ENCODE results near the gene TGM3. TPM values are rescaled to one million over a fixed set of nuclear protein-coding genes. Genes with fewer than 3 reads are reported as not detected.

The TGM3 gene
- polyA plus RNA-seq, 1 donor (not counting 4 experiments of a cell fraction or from before 2014, with no cell fraction given): 0.08 TPM

DNA sequence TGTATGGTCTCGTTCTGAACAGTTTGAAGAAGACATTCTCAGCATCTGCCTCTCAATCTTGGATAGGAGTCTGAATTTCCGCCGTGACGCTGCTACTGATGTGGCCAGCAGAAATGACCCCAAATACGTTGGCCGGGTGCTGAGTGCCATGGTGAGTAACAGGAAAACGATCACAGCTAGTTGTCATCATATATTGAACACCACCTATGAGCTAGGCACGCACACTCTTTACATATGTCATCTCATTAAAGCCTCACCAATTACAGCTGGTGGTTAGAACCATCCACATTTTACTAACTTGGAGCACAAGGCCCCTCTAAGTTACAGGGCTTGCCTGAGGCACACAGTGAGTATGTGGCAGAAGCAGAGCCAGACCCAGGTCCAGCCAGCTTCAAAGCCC is 17.1 kb downstream of the TGM3 start:
- no peak for DNase-seq (ENCODE audit: low read depth, low spot score)
- dilution Hi-C loops (cut with MboI; ENCODE audit: extremely low pct_ligation_motif_present, low sequenced_read_pairs): no loop called here
- H3K27ac ChIP-seq (ENCODE audit: control insufficient read depth, insufficient read depth, low read length): no peak overlapping the region

DNA sequence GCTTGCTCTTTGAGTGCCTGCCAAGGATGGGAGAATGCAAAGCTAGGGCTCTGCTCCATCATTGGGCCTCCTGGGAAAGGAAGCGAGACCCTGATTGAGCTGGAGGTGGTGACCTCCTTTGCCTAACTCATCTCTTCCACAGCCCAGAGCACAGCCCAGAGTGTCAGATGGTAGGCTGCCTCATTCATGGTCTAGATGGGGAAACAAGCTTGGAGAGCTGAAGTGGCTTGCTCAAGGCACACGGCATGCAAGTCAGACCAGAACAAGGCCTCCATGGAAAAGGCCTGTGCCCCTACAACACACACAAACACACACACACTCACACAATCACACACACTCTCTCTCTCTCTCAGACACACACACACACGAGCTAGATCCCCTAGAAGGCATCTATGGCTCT is 17.5 kb downstream of the TGM3 start:
- no peaks in the 10 kb centered on the region for H4K20me1 ChIP-seq (ENCODE audit: control insufficient read depth, extremely low read depth, insufficient read depth, low read length)
- DNase-seq (ENCODE audit: low read depth, low spot score): no peak
- peaks cover 12% of the 10 kb centered on the region for H3K4me1 ChIP-seq (ENCODE audit: control insufficient read depth, extremely low read depth, insufficient read depth, low read length)
- no peak overlapping the region for H3K9ac ChIP-seq (ENCODE audit: control insufficient read depth, extremely low read depth, insufficient read depth, low read length)
- no peak overlapping the region for H3K4me2 ChIP-seq (ENCODE audit: control insufficient read depth, extremely low read depth, insufficient read depth, low read depth, low read length)
- H3K36me3 ChIP-seq (ENCODE audit: control insufficient read depth in 2 of 2, extremely low read depth in 1 of 2, insufficient read depth in 2 of 2, low read length in 2 of 2): no peaks in the 10 kb centered on the region
- no peaks in the 10 kb centered on the region for H3K79me2 ChIP-seq (ENCODE audit: control insufficient read depth, insufficient read depth, low read length)
- H3K9me3 ChIP-seq (ENCODE audit: control insufficient read depth, low read depth, low read length): no peaks in the 10 kb centered on the region
- no peak overlapping the region for H3K4me3 ChIP-seq (ENCODE audit: control insufficient read depth in 2 of 3, extremely low read depth in 1 of 3, insufficient read depth in 2 of 3, low read depth in 1 of 3, low read length in 3 of 3)
- dilution Hi-C loops (cut with MboI; ENCODE audit: extremely low pct_ligation_motif_present, low sequenced_read_pairs): no loop called here
- H3K27me3 ChIP-seq (ENCODE audit: control insufficient read depth, extremely low read depth, insufficient read depth, low read length): peaks cover 5% of the 10 kb centered on the region
- H2AFZ ChIP-seq (ENCODE audit: control insufficient read depth, low read length): no peak overlapping the region
- no peak for FAIRE-seq
- no peak overlapping the region for H3K27ac ChIP-seq (ENCODE audit: control insufficient read depth, insufficient read depth, low read length)
- peaks cover 3% of the 10 kb centered on the region for H3K9me1 ChIP-seq (ENCODE audit: control insufficient read depth, extremely low read depth, insufficient read depth, low read length)
- TF ChIP-seq, protein P1, sequence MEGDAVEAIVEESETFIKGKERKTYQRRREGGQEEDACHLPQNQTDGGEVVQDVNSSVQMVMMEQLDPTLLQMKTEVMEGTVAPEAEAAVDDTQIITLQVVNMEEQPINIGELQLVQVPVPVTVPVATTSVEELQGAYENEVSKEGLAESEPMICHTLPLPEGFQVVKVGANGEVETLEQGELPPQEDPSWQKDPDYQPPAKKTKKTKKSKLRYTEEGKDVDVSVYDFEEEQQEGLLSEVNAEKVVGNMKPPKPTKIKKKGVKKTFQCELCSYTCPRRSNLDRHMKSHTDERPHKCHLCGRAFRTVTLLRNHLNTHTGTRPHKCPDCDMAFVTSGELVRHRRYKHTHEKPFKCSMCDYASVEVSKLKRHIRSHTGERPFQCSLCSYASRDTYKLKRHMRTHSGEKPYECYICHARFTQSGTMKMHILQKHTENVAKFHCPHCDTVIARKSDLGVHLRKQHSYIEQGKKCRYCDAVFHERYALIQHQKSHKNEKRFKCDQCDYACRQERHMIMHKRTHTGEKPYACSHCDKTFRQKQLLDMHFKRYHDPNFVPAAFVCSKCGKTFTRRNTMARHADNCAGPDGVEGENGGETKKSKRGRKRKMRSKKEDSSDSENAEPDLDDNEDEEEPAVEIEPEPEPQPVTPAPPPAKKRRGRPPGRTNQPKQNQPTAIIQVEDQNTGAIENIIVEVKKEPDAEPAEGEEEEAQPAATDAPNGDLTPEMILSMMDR (optimal IDR thresholded peaks at IDR 0.05 in 1 of 3, IDR thresholded peaks at IDR 0.05 in 1 of 3, conservative IDR thresholded peaks at IDR 0.05 in 1 of 3; ENCODE audit: extremely low read depth in 1 of 3, insufficient read depth in 2 of 3, low read length in 3 of 3): no peak
- no peak for TF ChIP-seq EZH2 (IDR thresholded peaks at IDR 0.05; ENCODE audit: low read length)

More for the DNA sequence above, 17.1 kb downstream of the TGM3 start:
- peaks cover 12% of the 10 kb centered on the region for H3K4me1 ChIP-seq (ENCODE audit: control insufficient read depth, extremely low read depth, insufficient read depth, low read length)
- peaks cover 3% of the 10 kb centered on the region for H3K9me1 ChIP-seq (ENCODE audit: control insufficient read depth, extremely low read depth, insufficient read depth, low read length)
- no peaks in the 10 kb centered on the region for H3K36me3 ChIP-seq (ENCODE audit: control insufficient read depth in 2 of 2, extremely low read depth in 1 of 2, insufficient read depth in 2 of 2, low read length in 2 of 2)
- no peak for FAIRE-seq
- H3K27me3 ChIP-seq (ENCODE audit: control insufficient read depth, extremely low read depth, insufficient read depth, low read length): peaks cover 5% of the 10 kb centered on the region
- no peak overlapping the region for H3K9ac ChIP-seq (ENCODE audit: control insufficient read depth, extremely low read depth, insufficient read depth, low read length)
- TF ChIP-seq, protein P1 (optimal IDR thresholded peaks at IDR 0.05 in 1 of 3, IDR thresholded peaks at IDR 0.05 in 1 of 3, conservative IDR thresholded peaks at IDR 0.05 in 1 of 3; ENCODE audit: extremely low read depth in 1 of 3, insufficient read depth in 2 of 3, low read length in 3 of 3): no peak
- TF ChIP-seq EZH2 (IDR thresholded peaks at IDR 0.05; ENCODE audit: low read length): no peak
- H3K4me2 ChIP-seq (ENCODE audit: control insufficient read depth, extremely low read depth, insufficient read depth, low read depth, low read length): no peak overlapping the region
- H3K4me3 ChIP-seq (ENCODE audit: control insufficient read depth in 2 of 3, extremely low read depth in 1 of 3, insufficient read depth in 2 of 3, low read depth in 1 of 3, low read length in 3 of 3): no peak overlapping the region
- no peaks in the 10 kb centered on the region for H3K9me3 ChIP-seq (ENCODE audit: control insufficient read depth, low read depth, low read length)
- H3K79me2 ChIP-seq (ENCODE audit: control insufficient read depth, insufficient read depth, low read length): no peaks in the 10 kb centered on the region
- H4K20me1 ChIP-seq (ENCODE audit: control insufficient read depth, extremely low read depth, insufficient read depth, low read length): no peaks in the 10 kb centered on the region
- no peak overlapping the region for H2AFZ ChIP-seq (ENCODE audit: control insufficient read depth, low read length)
